K562 (cell line): ENCODE data around the gene SIX3. TPM values are rescaled to one million over a fixed set of nuclear protein-coding genes. Genes with fewer than 3 reads are reported as not detected.

ENCODE experiments used
- ATAC-seq: fragments of 200-7000 bp; cut with Tn5 transposase; 3 replicates; pipeline ENCODE4 v1.9.1; 2020; ENCODE audit warnings: moderate library complexity
- BruUV-seq: library from RNA; stranded (reverse); fragments of 400-500 nt; replicated peaks from 2 replicates; lab custom pipeline; 2021; lab: Mats Ljungman, UMichigan
- CTCF ChIA-PET: fragments of 300-600 bp; formaldehyde crosslinking; extraction: SDS; loops from one replicate; lab custom pipeline; 2021; ENCODE audit warnings: low intra/inter-chr PET ratio; lab: Yijun Ruan, JAX
- POLR2A ChIA-PET: fragments of 300-600, 350-650 bp; sonication (Branson Sonifier 250); formaldehyde crosslinking; extraction: SDS; loops from one replicate; lab custom pipeline; 2021; ENCODE audit warnings: antibody characterized with exemption, inconsistent platforms; lab: Yijun Ruan, JAX
- DNase-seq, 4 experiments: peaks; one replicate each; pipeline versions ENCODE4 v3.0.0 to v3.0.0-alpha.2; 2011 to 2018; ENCODE audit warnings: low spot score in 3 of 4, mixed read lengths in 3 of 4; ENCODE audit errors: extremely low read depth in 1 of 4
- FAIRE-seq: peaks from 2 replicates; lab custom pipeline; 2011; peaks lifted over from hg19 to GRCh38; lab: Jason Lieb, UNC
- H2AFZ ChIP-seq: 2 replicates; pipeline ENCODE4 v1.6.0; 2011; ENCODE audit warnings: low read depth, low read length, control low read depth, inconsistent platforms
- H3K27ac ChIP-seq: fragments of 200-600 bp; 3 replicates; pipeline ENCODE4 v1.8.0; 2011; ENCODE audit warnings: low read depth, mild to moderate bottlenecking, control low read depth, inconsistent platforms, low read length, moderate library complexity, mixed read lengths; ENCODE audit errors: extremely low read depth
- H3K27me3 ChIP-seq, 2 experiments: fragments of 300-600 bp in 1 of 2; 2 replicates in 1 of 2; 3 replicates in 1 of 2; pipeline versions ENCODE4 v1.6.0 to v1.8.0; 2011; ENCODE audit warnings: inconsistent platforms in 2 of 2, low read length in 2 of 2, mild to moderate bottlenecking in 1 of 2, mixed read lengths in 1 of 2, moderate library complexity in 1 of 2; ENCODE audit not compliant: control insufficient read depth in 2 of 2, insufficient read depth in 2 of 2
- H3K36me3 ChIP-seq: fragments of 300-600 bp; 3 replicates; pipeline ENCODE4 v1.8.0; 2011; ENCODE audit warnings: mild to moderate bottlenecking, low read length, inconsistent platforms; ENCODE audit not compliant: control insufficient read depth, insufficient read depth
- H3K4me1 ChIP-seq, 2 experiments: fragments of 200-600 bp in 1 of 2; replicated peaks in 1 of 2; 2 replicates in 1 of 2; 3 replicates in 1 of 2; pipeline versions ENCODE4 v1.5.1 to v1.8.0; 2011; ENCODE audit warnings: inconsistent platforms in 2 of 2, low read length in 2 of 2, mild to moderate bottlenecking in 1 of 2, mixed read lengths in 1 of 2, moderate library complexity in 1 of 2; ENCODE audit not compliant: control insufficient read depth in 2 of 2, insufficient read depth in 2 of 2
- H3K4me2 ChIP-seq: 2 replicates; pipeline ENCODE4 v1.6.1; 2011; ENCODE audit warnings: low read length, control low read depth, inconsistent platforms, mixed read lengths; ENCODE audit not compliant: insufficient read depth
- H3K4me3 ChIP-seq: fragments of 200-600 bp; sonication (generic), shearing (Covaris generic); 2 replicates; pipeline ENCODE4 v1.5.1; 2016; ENCODE audit warnings: control low read depth, inconsistent platforms
- H3K79me2 ChIP-seq: fragments of 200-600 bp; 3 replicates; pipeline ENCODE4 v1.8.0; 2011; ENCODE audit warnings: low read length, inconsistent platforms; ENCODE audit not compliant: control insufficient read depth, insufficient read depth
- H3K9ac ChIP-seq, 2 experiments: 2 replicates each; pipeline versions ENCODE4 v1.6.0 to v1.6.1; 2011; ENCODE audit warnings: low read depth in 2 of 2, low read length in 2 of 2, control low read depth in 1 of 2, inconsistent platforms in 1 of 2, mild to moderate bottlenecking in 1 of 2, mixed read lengths in 1 of 2; ENCODE audit not compliant: insufficient read depth in 1 of 2
- H3K9me1 ChIP-seq: one replicate; pipeline ENCODE4 v1.6.0; 2011; ENCODE audit warnings: inconsistent platforms, mild to moderate bottlenecking, low read length, moderate library complexity; ENCODE audit not compliant: control insufficient read depth, insufficient read depth
- H3K9me3 ChIP-seq: replicated peaks from 2 replicates; pipeline ENCODE4 v1.5.1; 2011; ENCODE audit warnings: low read depth, low read length, inconsistent platforms; ENCODE audit not compliant: control insufficient read depth, insufficient read depth
- H4K20me1 ChIP-seq: replicated peaks from 2 replicates; pipeline ENCODE4 v1.6.1; 2011; ENCODE audit warnings: low read length, inconsistent platforms, mixed read lengths; ENCODE audit not compliant: control insufficient read depth, insufficient read depth
- CBX1 ChIP-seq: sonication (generic); IDR thresholded peaks from 2 replicates; pipeline ENCODE4 v1.6.1; 2016; ENCODE audit warnings: antibody characterized with exemption, low read depth, mild to moderate bottlenecking
- CREB3 ChIP-seq: fragments of 450-650 bp; conservative IDR thresholded peaks from 2 replicates; pipeline ENCODE4 v1.6.1; 2016; ENCODE audit warnings: missing genetic modification characterization, low read depth, mild to moderate bottlenecking, missing compliant biosample characterization, moderate library complexity
- L3MBTL2 ChIP-seq: fragments of 450-650 bp; IDR thresholded peaks from 2 replicates; pipeline ENCODE4 v1.6.1; 2016; ENCODE audit warnings: mild to moderate bottlenecking, moderate library complexity
- RBM22 ChIP-seq: fragments of 200-400 bp; formaldehyde crosslinking; IDR thresholded peaks from 2 replicates; pipeline ENCODE4 v1.6.1; 2018; ENCODE audit warnings: low read length, low read depth; ENCODE audit not compliant: poor library complexity, severe bottlenecking
- SIN3A ChIP-seq, 2 experiments: fragments of 150-350 bp in 1 of 2; IDR thresholded peaks; 2 replicates each; pipeline ENCODE4 v1.6.1; 2011 to 2016; ENCODE audit warnings: borderline replicate concordance in 2 of 2, low read depth in 2 of 2, low read length in 2 of 2, mild to moderate bottlenecking in 2 of 2, moderate library complexity in 2 of 2; ENCODE audit not compliant: control insufficient read depth in 1 of 2
- U2AF1 ChIP-seq: fragments of 200-400 bp; formaldehyde crosslinking; optimal IDR thresholded peaks from 2 replicates; pipeline ENCODE3; 2017; ENCODE audit warnings: mild to moderate bottlenecking, low read depth, low read length, moderate library complexity
- ZNF143 ChIP-seq: sonication (generic); formaldehyde crosslinking; IDR thresholded peaks from 2 replicates; pipeline ENCODE4 v1.9.0; 2022; ENCODE audit warnings: mild to moderate bottlenecking, missing genetic modification reagents
- ZNF766 ChIP-seq: fragments of 200-800 bp; sonication (Bioruptor generic); conservative IDR thresholded peaks from 2 replicates; pipeline ENCODE4 v1.6.1; 2016; ENCODE audit warnings: missing genetic modification characterization, missing compliant biosample characterization
- WGBS: fragments of 100-300 bp; shearing (Covaris generic); methylation state at CpG from one replicate; pipeline ENCODE4 v1.1.6; 2016; ENCODE audit warnings: low coverage, mixed read lengths; ENCODE audit not compliant: insufficient coverage; ENCODE audit errors: missing lambda C conversion rate; 5-methylcytosine and 5-hydroxymethylcytosine counted together
- in situ Hi-C: fragments of 300-500 bp; cut with MboI; formaldehyde crosslinking; loops from 4 replicates; pipeline ENCODE4 v1.15.0; 2018; ENCODE audit warnings: inconsistent platforms, mixed read lengths
- intact Hi-C: fragments of 100-400 bp; cut with micrococcal nuclease; formaldehyde crosslinking; loops from 2 replicates; pipeline ENCODE4 v1.14.2; 2022
- polyA plus RNA-seq, 8 experiments: library from polyadenylated mRNA; depleted of rRNA in 4 of 8; stranded (reverse) in 5 of 8; unstranded in 3 of 8; fragments of >200 nt; fragmentation: Nextera tagmentation in 2 of 8; fragmentation: Illumina TruSeq in 1 of 8; extraction: Ambion mirVana in 2 of 8; extraction: Trizol in 1 of 8; gene quantifications; 2 replicates each; pipeline versions ENCODE4 v1.2.1 to v1.2.3, GENCODE V29; 2011 to 2014; ENCODE audit warnings: inconsistent platforms in 1 of 8, missing spikeins in 1 of 8
- total RNA-seq, 7 experiments: library from RNA; depleted of rRNA in 6 of 7; stranded (reverse); fragments of >200 nt in 6 of 7; fragmentation: Illumina TruSeq in 2 of 7; extraction: Trizol in 2 of 7; gene quantifications; 2 replicates each; pipeline versions ENCODE4 v1.2.1 to v1.2.3, GENCODE V29; 2011 to 2021; ENCODE audit warnings: low replicate concordance in 1 of 7

Gene SIX3
- total and polyA plus RNA-seq, 9 of the 15 experiments (the other 6 are each of a cell fraction or from before 2014, with no cell fraction given): not detected

DNA sequence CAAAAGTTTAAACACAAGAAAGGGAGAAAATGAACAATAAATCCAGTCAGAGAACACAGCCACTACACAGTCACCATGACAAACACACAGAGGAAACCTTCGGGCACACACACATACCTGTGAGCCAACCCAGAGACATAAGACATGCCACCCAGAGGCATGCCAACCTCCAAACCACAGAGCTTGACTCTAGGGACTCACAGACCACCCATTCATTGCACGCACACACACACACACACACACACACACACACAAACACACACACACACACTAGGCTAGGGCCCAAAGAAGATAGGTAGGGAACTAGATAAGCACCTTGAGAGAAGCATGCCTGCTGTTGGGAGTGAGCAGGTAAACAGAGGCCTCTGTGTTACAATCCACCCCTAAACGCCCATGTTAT, 9.1 kb downstream of the SIX3 start:
- Histone ChIP-seq H3K27me3 (peaks cover 45 to 92% of the 10 kb centered on the region in 2 experiments; a peak in 4 of 5 replicates), H4K20me1 (peaks cover 9% of the 10 kb centered on the region), H3K79me2 (no peaks in the 10 kb centered on the region)
- no TSS peak for BruUV-seq
- ChIA-PET CTCF (no interaction called here), POLR2A (no interaction called here)
- in situ Hi-C loops: no loop called here
- FAIRE-seq: no peak
- TF ChIP-seq CBX1 (no peak), ZNF766 (CRISPR knock-in tag) (no peak), CREB3 (tag) (no peak), U2AF1 (no peak), ZNF143 (CRISPR knock-in tag) (no peak), RBM22 (no peak), SIN3A (IDR thresholded peaks at IDR 0.05; ENCODE audit: borderline replicate concordance in 2 of 2, control insufficient read depth in 1 of 2, low read depth in 2 of 2, low read length in 2 of 2) (no peak), L3MBTL2 (no peak)
- TF ChIP-seq, all 486 proteins: peak for 0
- intact Hi-C loops: no loop called here
- no peak overlapping the region for H3K4me2 ChIP-seq
- peaks cover 0 to 27% of the 10 kb centered on the region in 2 experiments; a peak in 3 of 5 replicates for H3K4me1 ChIP-seq
- DNase-seq: no peak
- WGBS: 0% methylated on average over 3 of the region's 3 CpGs
- no peaks in the 10 kb centered on the region for H3K9me1 ChIP-seq
- no peak overlapping the region for H3K27ac ChIP-seq
- H3K4me3 ChIP-seq: no peak overlapping the region
- H3K9ac ChIP-seq: no peak overlapping the region
- H3K36me3 ChIP-seq: no peaks in the 10 kb centered on the region
- no peak for ATAC-seq
- no peak overlapping the region for H2AFZ ChIP-seq
- no peaks in the 10 kb centered on the region for H3K9me3 ChIP-seq
